CD4-positive, alpha-beta memory T cell (primary cell): ENCODE results near the gene MAN2A1. TPM values are rescaled to one million over a fixed set of nuclear protein-coding genes. Genes with fewer than 3 reads are reported as not detected.
A peak's percentile ranks its signal among the peaks of the same experiment; 100 is the strongest.

ENCODE experiments used
- CTCF ChIA-PET: fragments of 350-600 bp; sonication (Branson Sonifier 250); formaldehyde crosslinking; loops from one replicate; lab custom pipeline; 2021; ENCODE audit warnings: inconsistent platforms; ENCODE audit not compliant: partially characterized antibody; lab: Charles Lee
- POLR2A ChIA-PET: fragments of 350-600 bp; sonication (Branson Sonifier 250); formaldehyde crosslinking; loops from one replicate; lab custom pipeline; 2021; ENCODE audit not compliant: partially characterized antibody; lab: Charles Lee
- DNase-seq, 5 donors: peaks; one replicate each; pipeline versions ENCODE4 v3.0.0 to v3.0.0-alpha.2; 2020 to 2022; ENCODE audit warnings: mixed read lengths in 1 of 5
- H3K27ac ChIP-seq: one replicate; pipeline ENCODE4 v1.7.0; 2013; ENCODE audit warnings: low read depth, low read length
- H3K27me3 ChIP-seq: 2 replicates; pipeline ENCODE4 v1.7.0; 2013; ENCODE audit warnings: mild to moderate bottlenecking, low read length, moderate library complexity; ENCODE audit not compliant: insufficient read depth
- H3K36me3 ChIP-seq: 2 replicates; pipeline ENCODE4 v1.7.0; 2013; ENCODE audit warnings: mild to moderate bottlenecking, low read length, moderate library complexity; ENCODE audit not compliant: insufficient read depth
- H3K4me1 ChIP-seq: 2 replicates; pipeline ENCODE4 v1.7.0; 2013; ENCODE audit warnings: mild to moderate bottlenecking, low read length, moderate library complexity; ENCODE audit not compliant: insufficient read depth
- H3K4me3 ChIP-seq, 2 donors: one replicate each; pipeline ENCODE4 v1.7.0; 2013; ENCODE audit warnings: low read length in 2 of 2, mild to moderate bottlenecking in 1 of 2
- H3K9me3 ChIP-seq, 2 donors: one replicate each; pipeline ENCODE4 v1.7.0; 2013; ENCODE audit warnings: low read length in 2 of 2, control low read depth in 1 of 2; ENCODE audit not compliant: control insufficient read depth in 1 of 2
- H3K27ac Mint-ChIP-seq, 7 donors: one replicate each; pipeline ENCODE4 v1.8.0; 2020 to 2021; ENCODE audit warnings: mixed read lengths in 7 of 7, mild to moderate bottlenecking in 6 of 7, inconsistent platforms in 3 of 7, moderate library complexity in 3 of 7
- H3K27me3 Mint-ChIP-seq, 2 donors: one replicate each; pipeline ENCODE4 v1.8.0; 2020 to 2021; ENCODE audit warnings: mixed read lengths in 2 of 2
- H3K36me3 Mint-ChIP-seq, 2 donors: one replicate each; pipeline ENCODE4 v1.8.0; 2020 to 2021; ENCODE audit warnings: mixed read lengths in 2 of 2, inconsistent platforms in 1 of 2, mild to moderate bottlenecking in 1 of 2
- H3K4me1 Mint-ChIP-seq, 4 donors: one replicate each; pipeline ENCODE4 v1.8.0; 2020 to 2021; ENCODE audit warnings: mixed read lengths in 4 of 4, mild to moderate bottlenecking in 1 of 4
- H3K4me3 Mint-ChIP-seq, 8 donors: one replicate each; pipeline ENCODE4 v1.8.0; 2020 to 2021; ENCODE audit warnings: mixed read lengths in 8 of 8, mild to moderate bottlenecking in 7 of 8, moderate library complexity in 6 of 8, inconsistent platforms in 3 of 8
- H3K9me3 Mint-ChIP-seq, 8 donors: one replicate each; pipeline ENCODE4 v1.8.0; 2020 to 2021; ENCODE audit warnings: mixed read lengths in 8 of 8, mild to moderate bottlenecking in 5 of 8, inconsistent platforms in 3 of 8, moderate library complexity in 1 of 8
- intact Hi-C: fragments of 100-400 bp; cut with micrococcal nuclease; formaldehyde crosslinking; loops from one replicate; pipeline ENCODE4 v1.15.1; 2023
- polyA plus RNA-seq, 2 donors: library from polyadenylated mRNA; unstranded; fragments of 300-500 nt; fragmentation: Illumina TruSeq; gene quantifications; one replicate each; pipeline ENCODE4 v1.2.3, GENCODE V29; 2021
- total RNA-seq, 2 experiments: library from RNA; stranded (reverse); gene quantifications; one replicate each; pipeline ENCODE4 v1.2.3, GENCODE V29; 2021

Gene MAN2A1
- total and polyA plus RNA-seq, 4 experiments from 2014 or later, result 21.0 to 81.0 (median 51.9) TPM

DNA sequence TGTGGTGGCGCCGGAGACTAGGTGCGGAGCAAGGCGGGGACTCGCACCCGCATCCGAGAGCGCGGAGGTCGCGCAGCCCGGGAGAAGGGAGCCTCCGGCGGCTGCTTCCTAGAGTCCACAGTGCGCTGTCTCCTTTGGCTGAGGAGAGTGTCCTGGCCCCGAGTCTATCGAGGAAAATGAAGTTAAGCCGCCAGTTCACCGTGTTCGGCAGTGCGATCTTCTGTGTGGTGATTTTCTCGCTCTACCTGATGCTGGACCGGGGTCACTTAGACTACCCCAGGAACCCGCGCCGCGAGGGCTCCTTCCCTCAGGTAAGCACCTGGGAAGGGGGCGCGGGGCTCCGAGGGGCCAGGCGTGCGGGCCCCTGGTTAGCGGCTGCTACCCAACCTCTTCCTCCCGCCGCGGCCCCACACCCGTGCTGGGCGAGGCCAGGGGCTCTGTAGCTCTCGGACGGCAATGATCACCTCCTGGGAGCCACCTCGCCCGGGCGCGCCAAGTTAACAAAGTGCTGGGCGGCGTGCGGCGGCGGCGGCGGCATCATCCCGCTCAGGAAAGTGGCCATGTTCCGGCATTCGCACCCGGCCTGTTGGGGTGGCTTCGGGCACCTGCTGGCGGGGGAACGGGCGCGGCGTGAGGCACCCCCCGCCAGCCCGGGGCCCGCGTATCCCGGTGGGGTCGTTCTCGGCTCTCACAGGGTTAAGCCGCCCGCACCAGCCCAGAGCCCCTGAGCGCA, 681 bp downstream of the MAN2A1 start:
- peak overlapping the region; percentile 88 to 96 (median 92) for H3K4me3 Mint-ChIP-seq
- ChIA-PET POLR2A (interaction anchor here (0.5 to 6.1 kb wide), 30 partner anchors 8 to 1821 kb away, joined by 3 to 62 read pairs (median 4); partner anchors contain the start of genes FBXL17, PJA2 and SLC25A46), CTCF (interaction anchor here (0.7 to 3.3 kb wide), 12 partner anchors 8 to 1048 kb away, joined by 3 to 11 read pairs (median 3); no protein-coding TSS in a partner anchor)
- H3K27me3 Mint-ChIP-seq, result no peaks in the 10 kb centered on the region
- peaks cover 0 to 11% (median 0%) of the 10 kb centered on the region in 8 donors for H3K9me3 Mint-ChIP-seq
- DNase-seq, result peak in 1 of 5 donors; percentile 69
- peak overlapping the region; percentile 79 to 96 (median 94) for H3K27ac Mint-ChIP-seq
- Histone ChIP-seq H3K4me1 (peaks cover 46% of the 10 kb centered on the region), H3K4me3 (peak overlapping the region; percentile 59 to 75), H3K9me3 (no peaks in the 10 kb centered on the region), H3K36me3 (no peaks in the 10 kb centered on the region), H3K27me3 (no peaks in the 10 kb centered on the region), H3K27ac (peak overlapping the region; percentile 88)
- H3K4me1 Mint-ChIP-seq, result peaks cover 36 to 49% (median 43%) of the 10 kb centered on the region in 4 donors
- H3K36me3 Mint-ChIP-seq, result peaks cover 0 to 5% of the 10 kb centered on the region in 2 donors
- intact Hi-C loops, result loop anchor here (1.0 to 5.0 kb wide), 5 partner anchors 16 to 1402 kb away; partner anchors contain the start of gene WDR36

DNA sequence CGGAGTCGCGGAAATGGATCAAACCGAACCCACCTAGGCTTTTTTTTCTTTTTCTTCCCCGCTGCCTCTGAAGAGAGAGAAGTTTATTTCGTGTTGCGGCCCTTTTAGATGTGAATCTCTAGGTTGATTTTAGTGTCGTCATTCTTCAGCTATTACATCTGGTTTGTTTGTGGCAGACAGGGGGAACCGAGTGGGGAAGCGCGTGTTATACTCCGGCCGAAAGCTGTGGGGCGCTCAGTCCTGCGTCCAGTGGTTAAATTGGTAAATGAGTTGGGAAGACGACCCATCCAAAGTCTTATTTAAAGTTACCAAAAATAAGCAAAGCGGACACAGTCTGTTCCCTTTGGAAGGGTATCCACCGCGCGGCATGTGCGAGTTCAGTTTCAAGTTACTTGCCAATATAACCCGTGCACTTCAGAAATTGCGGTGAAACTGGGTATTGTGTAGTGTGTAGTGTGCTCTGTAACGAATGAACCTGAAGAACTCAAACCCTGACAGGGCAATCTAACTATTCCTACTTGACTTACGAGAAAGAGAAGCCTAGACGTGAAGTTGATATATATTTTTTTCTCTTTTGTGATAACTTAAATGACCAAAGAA, 1.3 kb downstream of the MAN2A1 start:
- Histone ChIP-seq H3K9me3 (no peaks in the 10 kb centered on the region), H3K27me3 (no peaks in the 10 kb centered on the region), H3K4me1 (peaks cover 53% of the 10 kb centered on the region), H3K4me3 (peak overlapping the region; percentile 75 to 79), H3K27ac (peak overlapping the region; percentile 88), H3K36me3 (no peaks in the 10 kb centered on the region)
- intact Hi-C loops, result loop anchor here (1.0 to 5.0 kb wide), 8 partner anchors 16 to 1401 kb away; partner anchors contain the start of gene WDR36
- peak in 4 of 5 donors; percentile 67 to 74 (median 71) for DNase-seq
- POLR2A ChIA-PET, result interaction anchor here (0.5 to 6.1 kb wide), 18 partner anchors 10 to 1548 kb away, joined by 3 to 62 read pairs (median 8); partner anchors contain the start of genes FBXL17 and PJA2
- Mint-ChIP-seq H3K9me3 (peaks cover 0 to 11% (median 0%) of the 10 kb centered on the region in 8 donors), H3K27ac (peak overlapping the region; percentile 79 to 96 (median 94)), H3K4me1 (peaks cover 41 to 56% (median 49%) of the 10 kb centered on the region in 4 donors), H3K4me3 (peak overlapping the region; percentile 88 to 96 (median 92)), H3K36me3 (peaks cover 0 to 5% of the 10 kb centered on the region in 2 donors), H3K27me3 (no peaks in the 10 kb centered on the region)
- CTCF ChIA-PET, result interaction anchor here (0.7 to 3.3 kb wide), 9 partner anchors 11 to 233 kb away, joined by 3 to 11 read pairs (median 3); no protein-coding TSS in a partner anchor

DNA sequence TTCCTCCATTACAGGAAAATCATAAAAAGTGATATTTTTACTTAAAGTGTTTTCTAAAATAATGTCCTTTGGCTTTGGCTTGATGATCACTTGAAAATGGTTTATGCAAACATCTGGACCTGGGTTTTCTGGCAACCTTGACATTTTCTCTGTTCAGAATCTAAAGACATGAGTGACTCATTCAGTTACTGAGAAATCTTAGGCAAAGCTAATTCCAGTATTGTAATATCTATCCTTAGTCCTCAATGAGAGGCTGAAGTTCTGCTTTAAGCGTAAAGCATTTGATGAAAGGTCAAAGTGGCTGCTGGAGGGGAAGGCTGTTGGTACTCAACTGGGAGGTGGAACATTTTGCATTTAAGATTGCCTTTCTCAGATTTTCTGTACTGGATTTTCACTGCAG, 2.3 kb downstream of the MAN2A1 start:
- CTCF ChIA-PET, result interaction anchor here (1.1 to 3.3 kb wide), 5 partner anchors 10 to 230 kb away, joined by 3 to 11 read pairs (median 3); no protein-coding TSS in a partner anchor
- H3K4me1 Mint-ChIP-seq, result peaks cover 47 to 65% (median 57%) of the 10 kb centered on the region in 4 donors
- intact Hi-C loops, result loop anchor here (1.0 to 5.0 kb wide), 7 partner anchors 15 to 1400 kb away; partner anchors contain the start of gene WDR36
- Histone ChIP-seq H3K27me3 (no peaks in the 10 kb centered on the region), H3K36me3 (no peaks in the 10 kb centered on the region), H3K9me3 (no peaks in the 10 kb centered on the region), H3K4me1 (peaks cover 62% of the 10 kb centered on the region), H3K4me3 (peak overlapping the region; percentile 75 to 79), H3K27ac (no peak overlapping the region)
- peaks cover 5% of the 10 kb centered on the region in 2 donors for H3K36me3 Mint-ChIP-seq
- no peak for DNase-seq
- POLR2A ChIA-PET, result interaction anchor here (0.9 to 6.1 kb wide), 4 partner anchors 10 to 230 kb away, joined by 3 to 62 read pairs (median 18); no protein-coding TSS in a partner anchor
- peaks cover 0 to 11% (median 0%) of the 10 kb centered on the region in 8 donors for H3K9me3 Mint-ChIP-seq
- H3K4me3 Mint-ChIP-seq, result peak overlapping the region; percentile 88 to 96 (median 92)
- H3K27ac Mint-ChIP-seq, result peak overlapping the region; percentile 9 to 96 (median 89)
- H3K27me3 Mint-ChIP-seq, result no peaks in the 10 kb centered on the region

DNA sequence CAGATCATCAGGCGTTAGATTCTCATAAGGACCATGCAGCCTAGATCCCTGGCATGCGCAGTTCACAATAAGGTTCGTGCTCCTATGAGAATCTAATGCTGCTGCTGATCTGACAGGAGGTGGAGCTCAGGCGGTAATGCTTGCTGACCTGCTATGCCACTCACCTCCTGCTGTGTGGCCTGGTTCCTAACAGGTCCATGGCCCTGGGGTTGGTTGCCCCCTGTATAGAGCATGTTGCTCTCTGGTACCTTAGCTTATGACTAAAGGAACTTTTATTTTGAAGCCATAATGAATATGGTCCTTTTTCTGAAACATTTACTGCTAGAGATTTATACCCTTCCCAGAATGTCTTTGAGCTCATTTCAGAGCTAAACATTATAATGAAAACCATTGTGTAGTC, 3.1 kb downstream of the MAN2A1 start:
- intact Hi-C loops, result loop anchor here (5.0 kb wide), 1 partner anchor 1399 kb away; the partner anchor contains the start of gene WDR36
- Mint-ChIP-seq H3K36me3 (peaks cover 5% of the 10 kb centered on the region in 2 donors), H3K4me1 (peaks cover 53 to 74% (median 65%) of the 10 kb centered on the region in 4 donors), H3K4me3 (peak overlapping the region; percentile 88 to 96 (median 92)), H3K9me3 (peaks cover 0 to 9% (median 0%) of the 10 kb centered on the region in 8 donors), H3K27me3 (no peaks in the 10 kb centered on the region), H3K27ac (peak overlapping the region; percentile 9 to 89 (median 43))
- DNase-seq, result no peak
- Histone ChIP-seq H3K4me1 (peaks cover 71% of the 10 kb centered on the region), H3K27me3 (no peaks in the 10 kb centered on the region), H3K27ac (no peak overlapping the region), H3K4me3 (peak overlapping the region in 1 of 2 donors; percentile 17), H3K36me3 (no peaks in the 10 kb centered on the region), H3K9me3 (no peaks in the 10 kb centered on the region)
- CTCF ChIA-PET, result interaction anchor here (1.1 to 1.5 kb wide), 5 partner anchors 11 to 933 kb away, joined by 3 to 4 read pairs (median 3); no protein-coding TSS in a partner anchor
- POLR2A ChIA-PET, result interaction anchor here (0.9 to 6.1 kb wide), 4 partner anchors 9 to 229 kb away, joined by 5 to 62 read pairs (median 18); no protein-coding TSS in a partner anchor

DNA sequence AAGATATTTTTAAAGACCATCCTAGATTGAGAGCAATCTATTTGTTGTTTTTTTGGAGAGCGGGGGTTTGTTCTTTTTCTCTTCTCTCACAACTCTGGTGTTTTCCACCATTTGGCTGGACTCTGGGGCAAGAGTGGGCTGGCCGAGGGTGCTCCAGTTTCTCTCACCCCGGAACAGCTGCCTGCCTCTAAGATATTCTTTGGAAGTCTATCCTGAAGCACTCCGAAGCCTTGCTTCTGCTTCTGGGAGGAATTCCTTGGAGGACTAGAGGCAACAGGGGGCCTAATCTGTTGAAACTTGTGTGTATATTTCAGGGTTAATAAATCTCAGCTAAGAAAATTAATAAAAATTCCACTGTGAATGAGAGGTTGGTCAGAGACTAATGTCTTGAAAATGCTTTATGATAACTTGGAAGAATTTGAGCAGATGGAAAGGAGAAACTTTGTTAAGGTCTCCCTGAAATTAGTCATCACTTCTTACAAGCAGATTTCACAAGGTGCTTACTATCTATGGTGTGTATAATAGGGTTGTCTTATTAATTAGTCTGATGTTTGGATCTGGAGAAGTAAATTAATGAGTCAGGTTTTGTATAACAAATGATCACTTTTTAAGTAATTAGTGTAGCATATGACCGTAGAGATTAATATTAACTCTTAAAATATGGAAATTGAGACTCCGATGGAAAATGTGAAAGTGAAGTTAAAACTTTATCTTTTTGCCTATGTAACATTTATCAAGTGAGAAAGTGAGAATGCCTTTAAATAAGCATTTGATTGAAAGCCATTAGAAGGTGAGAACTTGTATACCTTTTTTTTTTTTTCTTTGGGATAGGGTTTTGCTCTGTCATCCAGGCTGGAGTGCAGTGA, 4.0 kb downstream of the MAN2A1 start:
- Mint-ChIP-seq H3K36me3 (peaks cover 6% of the 10 kb centered on the region in 2 donors), H3K4me3 (peak overlapping the region; percentile 88 to 96 (median 92)), H3K9me3 (peaks cover 0 to 3% (median 0%) of the 10 kb centered on the region in 8 donors), H3K27me3 (no peaks in the 10 kb centered on the region), H3K4me1 (peaks cover 56 to 83% (median 71%) of the 10 kb centered on the region in 4 donors), H3K27ac (peak overlapping the region in 3 of 7 donors; percentile 7 to 79 (median 11))
- no peak for DNase-seq
- no peaks in the 10 kb centered on the region for H3K9me3 ChIP-seq
- POLR2A ChIA-PET, result interaction anchor here (2.0 to 6.1 kb wide), 3 partner anchors 8 to 228 kb away, joined by 5 to 62 read pairs (median 30); no protein-coding TSS in a partner anchor
- H3K27ac ChIP-seq, result no peak overlapping the region
- H3K36me3 ChIP-seq, result no peaks in the 10 kb centered on the region
- H3K4me1 ChIP-seq, result peaks cover 78% of the 10 kb centered on the region
- intact Hi-C loops, result loop anchor here (5.0 kb wide), 1 partner anchor 1399 kb away; the partner anchor contains the start of gene WDR36
- CTCF ChIA-PET, result interaction anchor here (1.1 to 1.5 kb wide), 3 partner anchors 17 to 932 kb away, joined by 3 to 4 read pairs (median 4); no protein-coding TSS in a partner anchor
- no peak overlapping the region for H3K4me3 ChIP-seq
- H3K27me3 ChIP-seq, result no peaks in the 10 kb centered on the region
